HEK293 (cell line): ENCODE data around the gene IRX4.

Source experiments
- BCL11B ChIP-seq: fragments of 450-650 bp; formaldehyde crosslinking; IDR thresholded peaks from 2 replicates; pipeline ENCODE4 v1.5.1; 2016; ENCODE audit warnings: low read depth, missing biosample characterization, missing genetic modification characterization
- EGR2 ChIP-seq: fragments of 450-650 bp; formaldehyde crosslinking; IDR thresholded peaks from 2 replicates; pipeline ENCODE4 v1.5.1; 2016; ENCODE audit warnings: low read depth, missing biosample characterization, missing genetic modification characterization
- GLIS2 ChIP-seq: fragments of 450-650 bp; formaldehyde crosslinking; IDR thresholded peaks from 2 replicates; pipeline ENCODE4 v1.5.1; 2016; ENCODE audit warnings: missing biosample characterization, missing genetic modification characterization
- OSR2 ChIP-seq: fragments of 450-650 bp; formaldehyde crosslinking; IDR thresholded peaks from 2 replicates; pipeline ENCODE4 v1.5.1; 2016; ENCODE audit warnings: missing biosample characterization, missing genetic modification characterization
- SALL2 ChIP-seq: fragments of 450-650 bp; formaldehyde crosslinking; IDR thresholded peaks from 2 replicates; pipeline ENCODE4 v1.5.0; 2017; ENCODE audit warnings: missing biosample characterization, mild to moderate bottlenecking, missing genetic modification characterization, borderline replicate concordance
- TSHZ1 ChIP-seq: fragments of 450-650 bp; formaldehyde crosslinking; IDR thresholded peaks from 2 replicates; pipeline ENCODE4 v1.5.1; 2016; ENCODE audit warnings: missing biosample characterization, missing genetic modification characterization, borderline replicate concordance
- ZEB2 ChIP-seq: fragments of 450-650 bp; formaldehyde crosslinking; IDR thresholded peaks from 2 replicates; pipeline ENCODE4 v1.5.1; 2016; ENCODE audit warnings: missing biosample characterization, missing genetic modification characterization
- ZNF112 ChIP-seq: fragments of 450-650 bp; formaldehyde crosslinking; IDR thresholded peaks from 2 replicates; pipeline ENCODE4 v1.5.0; 2017; ENCODE audit warnings: missing biosample characterization, missing genetic modification characterization
- ZNF138 ChIP-seq: fragments of 450-650 bp; formaldehyde crosslinking; IDR thresholded peaks from 2 replicates; pipeline ENCODE4 v1.5.1; 2016; ENCODE audit warnings: missing biosample characterization, missing genetic modification characterization, borderline replicate concordance
- ZNF146 ChIP-seq: fragments of 450-650 bp; formaldehyde crosslinking; IDR thresholded peaks from 2 replicates; pipeline ENCODE4 v1.5.1; 2016; ENCODE audit warnings: missing biosample characterization, missing genetic modification characterization
- ZNF169 ChIP-seq: fragments of 450-650 bp; formaldehyde crosslinking; IDR thresholded peaks from 2 replicates; pipeline ENCODE4 v1.5.1; 2016; ENCODE audit warnings: missing biosample characterization, missing genetic modification characterization
- ZNF175 ChIP-seq: fragments of 450-650 bp; formaldehyde crosslinking; IDR thresholded peaks from 2 replicates; pipeline ENCODE4 v1.5.1; 2016; ENCODE audit warnings: missing biosample characterization, missing genetic modification characterization
- ZNF202 ChIP-seq: fragments of 450-650 bp; formaldehyde crosslinking; IDR thresholded peaks from 2 replicates; pipeline ENCODE4 v1.5.1; 2016; ENCODE audit warnings: missing biosample characterization, missing genetic modification characterization, borderline replicate concordance
- ZNF23 ChIP-seq: fragments of 450-650 bp; formaldehyde crosslinking; IDR thresholded peaks from 2 replicates; pipeline ENCODE4 v1.5.1; 2016; ENCODE audit warnings: missing biosample characterization, missing genetic modification characterization, borderline replicate concordance
- ZNF274 ChIP-seq, 2 experiments: fragments of 200-500 bp in 1 of 2; fragments of 450-650 bp in 1 of 2; sonication (Bioruptor generic) in 1 of 2; formaldehyde crosslinking in 1 of 2; IDR thresholded peaks; 2 replicates each; pipeline versions ENCODE4 v1.5.1 to v1.6.1; 2014 to 2016; ENCODE audit warnings: borderline replicate concordance in 1 of 2, inconsistent platforms in 1 of 2, low read length in 1 of 2, missing biosample characterization in 1 of 2, missing genetic modification characterization in 1 of 2
- ZNF292 ChIP-seq: fragments of 450-650 bp; formaldehyde crosslinking; IDR thresholded peaks from 2 replicates; pipeline ENCODE4 v1.5.1; 2016; ENCODE audit warnings: low read depth, missing biosample characterization, missing genetic modification characterization, borderline replicate concordance
- ZNF398 ChIP-seq: fragments of 450-650 bp; formaldehyde crosslinking; IDR thresholded peaks from 2 replicates; pipeline ENCODE4 v1.5.1; 2017; ENCODE audit warnings: missing biosample characterization, missing genetic modification characterization
- ZNF449 ChIP-seq: fragments of 450-650 bp; formaldehyde crosslinking; IDR thresholded peaks from 2 replicates; pipeline ENCODE4 v1.5.1; 2017; ENCODE audit warnings: missing biosample characterization, mild to moderate bottlenecking, missing genetic modification characterization, moderate library complexity
- ZNF473 ChIP-seq: fragments of 450-650 bp; formaldehyde crosslinking; IDR thresholded peaks from 2 replicates; pipeline ENCODE4 v1.5.1; 2017; ENCODE audit warnings: missing biosample characterization, missing genetic modification characterization
- ZNF488 ChIP-seq: fragments of 450-650 bp; formaldehyde crosslinking; IDR thresholded peaks from 2 replicates; pipeline ENCODE4 v1.5.1; 2016; ENCODE audit warnings: missing biosample characterization, missing genetic modification characterization
- ZNF555 ChIP-seq: fragments of 450-650 bp; formaldehyde crosslinking; conservative IDR thresholded peaks from 2 replicates; pipeline ENCODE4 v1.5.1; 2017; ENCODE audit warnings: missing biosample characterization, mild to moderate bottlenecking, missing genetic modification characterization, inconsistent platforms
- ZNF558 ChIP-seq: fragments of 450-650 bp; formaldehyde crosslinking; IDR thresholded peaks from 2 replicates; pipeline ENCODE4 v1.5.1; 2016; ENCODE audit warnings: missing biosample characterization, missing genetic modification characterization
- ZNF624 ChIP-seq: fragments of 450-650 bp; formaldehyde crosslinking; IDR thresholded peaks from 2 replicates; pipeline ENCODE4 v1.5.1; 2017; ENCODE audit warnings: missing biosample characterization, missing genetic modification characterization
- ZNF639 ChIP-seq: fragments of 450-650 bp; formaldehyde crosslinking; IDR thresholded peaks from 2 replicates; pipeline ENCODE4 v1.5.1; 2016; ENCODE audit warnings: missing biosample characterization, missing genetic modification characterization
- ZNF658 ChIP-seq: fragments of 450-650 bp; formaldehyde crosslinking; IDR thresholded peaks from 2 replicates; pipeline ENCODE4; 2016; ENCODE audit warnings: missing biosample characterization, missing genetic modification characterization
- ZNF843 ChIP-seq: fragments of 450-650 bp; formaldehyde crosslinking; IDR thresholded peaks from 2 replicates; pipeline ENCODE4 v1.5.1; 2016; ENCODE audit warnings: missing biosample characterization, missing genetic modification characterization
- ZSCAN5A ChIP-seq: fragments of 450-650 bp; formaldehyde crosslinking; IDR thresholded peaks from 2 replicates; pipeline ENCODE4 v1.5.1; 2016; ENCODE audit warnings: missing biosample characterization, missing genetic modification characterization
- ZXDB ChIP-seq: fragments of 450-650 bp; formaldehyde crosslinking; IDR thresholded peaks from 2 replicates; pipeline ENCODE4 v1.5.1; 2016; ENCODE audit warnings: missing biosample characterization, missing genetic modification characterization

The IRX4 gene

GRCh38 chr5:1929108-1929991 is 46.6 kb upstream of the IRX4 start (continued):
- TF ChIP-seq ZEB2 (tag by site-specific recombination) (no peak), GLIS2 (tag by site-specific recombination) (no peak), ZNF658 (tag by site-specific recombination) (no peak), ZNF274 (IDR thresholded peaks at IDR 0.05; ENCODE audit: low read length) (no peak), ZNF274 (tag by site-specific recombination; IDR thresholded peaks at IDR 0.05; ENCODE audit: borderline replicate concordance) (peak; percentile 59; the same call in 1 of the 2 replicates), ZNF558 (tag by site-specific recombination) (no peak), ZNF473 (tag by site-specific recombination) (peak; percentile 90), ZNF488 (tag by site-specific recombination) (peak; percentile 71; the same call in 1 of the 2 replicates), OSR2 (tag by site-specific recombination) (no peak; the same call in 1 of the 2 replicates), ZNF449 (tag by site-specific recombination) (no peak), ZNF138 (tag by site-specific recombination) (no peak), SALL2 (tag by site-specific recombination) (0 out of 2 replicates have a peak, but pooled peaks have one; percentile 34), ZNF23 (tag by site-specific recombination) (no peak), BCL11B (tag by site-specific recombination) (no peak), ZNF202 (tag by site-specific recombination) (peak; percentile 58; the same call in 1 of the 2 replicates), ZNF624 (no peak), ZNF169 (0 out of 2 replicates have a peak, but pooled peaks have one; percentile 12), ZNF175 (peak; percentile 92; the same call in 1 of the 2 replicates), ZNF146 (tag by site-specific recombination) (peak; percentile 3; the same call in 1 of the 2 replicates), ZNF555 (no peak), ZNF398 (peak; percentile 40), ZNF843 (tag by site-specific recombination) (no peak), ZSCAN5A (tag by site-specific recombination) (peak; percentile 38), ZNF112 (peak; percentile 68), ZNF639 (tag by site-specific recombination) (no peak), TSHZ1 (tag by site-specific recombination) (no peak), ZXDB (tag by site-specific recombination) (no peak), EGR2 (tag by site-specific recombination) (no peak), ZNF292 (no peak)
